Kidney glomerular epithelial cell (primary cell): Measurements from ENCODE around the gene LAMTOR5.

Experiments
- DNase-seq: peaks from one replicate; lab custom pipeline; 2025; lab: John Stamatoyannopoulos, UW

Gene LAMTOR5

DNA sequence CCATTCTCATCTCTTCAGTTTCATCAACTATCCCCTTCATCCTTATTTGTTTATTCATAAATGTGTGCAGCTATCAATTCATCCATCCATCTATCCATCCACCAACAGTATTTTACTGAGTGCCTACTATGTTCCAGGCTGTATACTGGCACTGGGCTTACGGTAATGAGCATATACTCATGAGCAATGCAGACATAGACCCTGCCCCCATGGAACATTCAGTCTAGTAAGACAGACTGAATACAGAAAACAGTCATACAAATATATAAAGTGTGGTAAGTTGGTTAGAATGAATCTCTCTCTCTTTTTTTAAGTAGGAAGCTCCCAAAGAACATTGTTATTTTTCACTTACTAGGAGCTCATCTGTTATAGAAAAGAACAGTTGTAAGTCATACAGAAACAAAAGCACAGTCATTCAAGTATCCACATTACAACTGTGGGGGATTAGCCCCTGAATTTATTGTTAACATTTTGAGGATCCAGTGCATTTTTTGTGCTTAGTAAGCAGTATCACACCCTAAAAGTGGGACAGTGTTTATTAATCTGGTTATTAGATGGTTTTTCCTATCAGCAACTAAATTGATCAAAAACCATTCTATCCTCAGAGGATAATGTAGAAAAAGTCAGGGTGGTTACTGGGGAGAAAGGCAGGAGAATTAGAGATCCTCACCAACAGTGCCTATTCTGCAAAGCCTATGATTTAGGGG is 20.3 kb downstream of the LAMTOR5 start:
- no peak for DNase-seq

DNA sequence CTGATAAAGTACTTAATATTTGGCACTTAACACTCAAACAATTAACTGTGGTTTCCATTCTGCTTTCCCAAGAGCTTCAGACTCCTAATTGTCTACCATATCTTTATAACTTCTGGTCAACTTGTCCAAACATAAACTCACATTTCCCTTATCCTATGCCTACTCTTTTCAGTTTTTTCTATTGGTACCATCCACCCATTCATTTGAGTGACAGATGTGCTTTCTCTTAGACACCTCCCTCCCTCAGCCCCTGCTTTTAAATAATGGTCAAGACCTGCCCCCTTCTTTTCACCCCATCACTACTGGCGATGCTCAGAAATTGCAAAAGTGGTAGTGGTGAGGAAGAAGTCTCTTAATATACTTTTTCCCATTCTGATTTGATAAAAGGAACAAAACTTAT is 22.1 kb downstream of the LAMTOR5 start:
- DNase-seq: no peak

DNA sequence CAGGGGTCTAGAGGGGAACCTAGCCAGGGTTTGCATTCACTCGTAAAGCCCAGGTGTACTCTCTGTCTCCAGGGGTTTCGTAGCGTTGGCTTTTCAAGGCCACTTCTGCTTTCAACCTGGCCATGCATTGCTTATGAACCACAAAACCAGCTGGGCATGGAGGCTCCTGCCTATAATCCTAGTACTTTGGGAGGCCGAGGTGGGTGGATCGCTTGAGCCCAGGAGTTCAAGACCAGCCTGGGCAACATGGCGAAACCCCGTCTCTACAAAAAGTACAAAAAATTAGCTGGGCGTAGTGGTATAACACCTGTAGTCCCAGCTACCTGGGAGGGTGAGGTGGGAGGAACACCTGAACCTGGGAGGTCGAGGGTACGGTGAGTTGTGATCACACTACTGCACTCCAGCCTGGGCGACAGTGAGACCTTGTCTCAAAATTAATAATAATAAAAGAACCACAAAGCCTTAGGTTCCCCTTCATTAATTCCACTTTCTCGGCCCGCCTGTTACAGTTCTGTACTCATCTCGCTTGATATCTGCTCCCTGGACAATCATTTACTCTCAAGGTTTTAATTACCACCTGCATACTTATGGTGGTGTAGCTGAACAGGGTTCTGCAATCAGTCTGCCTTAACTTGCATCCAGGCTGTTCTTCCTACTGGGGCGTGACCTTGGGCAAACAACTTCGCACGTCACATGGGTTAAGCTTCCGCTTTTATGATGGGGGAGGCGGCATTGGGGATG is 22.7 kb downstream of the LAMTOR5 start:
- DNase-seq: no peak

- DNase-seq: no peak
These were observed 24.1 kb downstream of the LAMTOR5 start for GRCh38 chr1:110383251-110383990.

- DNase-seq: no peak
These were observed 26.7 kb downstream of the LAMTOR5 start for GRCh38 chr1:110380672-110381283.

DNA sequence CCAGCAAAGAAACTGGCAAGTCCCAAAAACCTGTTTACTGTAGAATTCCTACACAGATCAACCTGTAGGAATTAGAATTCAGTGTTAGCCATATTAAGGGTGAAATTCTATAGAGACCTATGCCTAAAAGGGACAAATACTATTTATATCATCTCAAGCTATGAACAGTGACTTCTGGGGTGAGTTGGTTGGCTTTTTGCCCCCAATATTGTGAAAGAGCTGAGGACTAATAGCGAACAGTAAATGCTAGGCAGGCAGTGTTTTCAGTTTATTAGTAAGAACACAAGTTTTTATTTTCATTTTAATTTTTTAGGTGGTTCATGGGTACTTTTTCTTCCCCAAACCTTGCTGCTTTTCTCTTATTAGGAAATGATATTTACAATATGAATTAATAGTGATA is 32.0 kb downstream of the LAMTOR5 start:
- DNase-seq: no peak

DNA sequence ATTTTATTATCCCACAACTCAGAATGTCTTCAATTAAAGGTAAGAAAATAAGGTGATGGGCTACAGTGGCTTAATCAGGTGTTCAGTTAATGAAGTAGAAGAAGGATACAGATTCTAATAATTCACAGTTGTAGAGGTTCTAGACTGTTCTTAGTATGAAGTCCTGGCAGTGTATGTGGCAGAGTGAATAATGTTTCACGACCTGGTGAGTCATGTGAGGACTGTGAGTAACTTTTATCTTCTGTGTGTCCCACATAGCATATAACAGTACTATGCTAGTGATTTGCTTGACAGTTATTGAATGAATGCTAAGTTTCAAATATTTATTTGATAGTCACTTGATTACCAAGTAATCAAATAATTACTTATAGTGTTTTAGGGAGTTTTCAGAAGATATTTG is 36.7 kb downstream of the LAMTOR5 start:
- peak; percentile 20 for DNase-seq

DNA sequence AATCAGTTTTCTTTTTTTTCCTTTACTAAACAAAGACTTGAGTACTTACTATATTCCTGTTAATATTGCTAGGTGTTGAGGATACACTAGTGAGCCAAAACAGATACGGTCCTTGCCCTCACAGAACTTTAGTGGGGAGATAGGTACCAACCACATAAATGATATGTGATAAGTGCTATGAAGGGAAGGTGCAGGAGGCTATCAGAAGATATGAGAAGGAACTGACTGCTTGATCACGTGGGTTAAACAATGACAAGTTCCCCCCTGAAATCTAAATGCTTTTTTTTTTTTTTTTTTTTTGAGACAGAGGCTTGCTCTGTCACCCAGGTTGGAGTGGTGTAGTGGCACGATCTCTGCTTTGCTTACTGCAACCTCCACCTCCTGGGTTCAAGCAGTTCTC is 43.3 kb downstream of the LAMTOR5 start:
- DNase-seq: no peak

DNA sequence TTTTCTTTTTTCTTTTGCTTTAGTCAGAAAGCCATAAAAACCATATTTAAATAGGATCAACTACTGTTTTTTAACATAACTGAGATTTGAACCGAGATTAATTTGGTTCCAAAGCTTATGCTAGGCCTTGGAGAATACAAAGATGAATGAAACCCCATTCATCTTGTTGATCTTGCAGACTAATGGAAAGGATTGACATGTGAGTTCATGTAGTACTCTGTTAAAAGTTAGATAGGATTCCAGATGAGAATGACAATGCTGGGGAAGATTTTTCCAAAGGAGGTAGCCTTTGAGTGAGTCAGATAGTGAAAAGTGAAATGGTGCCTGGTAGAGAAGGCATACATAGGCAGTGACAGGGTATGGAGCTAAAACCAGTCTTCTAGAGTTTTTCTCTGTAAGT is 45.6 kb downstream of the LAMTOR5 start:
- DNase-seq: no peak

DNA sequence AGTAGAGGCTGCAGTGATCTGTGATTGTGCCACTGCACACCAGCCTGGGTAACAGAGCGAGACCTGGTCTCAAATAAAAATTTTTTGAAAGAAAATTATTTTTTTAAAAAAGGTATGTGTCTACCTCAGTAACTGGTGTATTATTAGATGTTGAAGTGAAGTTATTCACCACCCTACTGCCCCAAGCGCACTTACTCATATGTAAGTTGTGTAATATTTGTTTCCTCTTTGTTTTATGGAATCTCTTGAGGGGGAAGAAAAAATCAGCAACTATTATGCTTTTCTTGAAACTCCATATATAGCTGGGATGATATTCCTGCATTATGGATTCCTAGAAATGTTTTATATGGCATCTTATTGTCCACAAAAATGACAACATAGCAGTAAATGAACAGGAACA is 47.1 kb downstream of the LAMTOR5 start:
- no peak for DNase-seq

DNA sequence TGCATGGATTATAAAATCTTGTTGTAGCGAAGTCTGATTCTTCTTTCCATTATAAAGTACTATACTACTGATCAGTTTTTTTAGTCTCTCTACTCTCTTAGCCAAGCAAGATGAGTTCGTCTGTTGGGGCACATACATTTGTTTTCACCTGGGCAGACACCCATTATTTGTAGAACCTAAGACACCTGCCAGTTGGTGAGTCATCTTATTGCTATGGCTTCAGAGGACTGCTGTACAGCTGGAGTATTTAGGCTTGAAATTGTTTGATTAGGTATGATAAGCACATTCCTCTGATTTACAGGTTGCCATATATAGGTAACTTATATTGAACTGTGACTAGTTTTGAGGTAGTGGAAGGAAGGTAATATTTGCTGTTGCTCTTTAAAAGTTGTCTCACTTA is 51.1 kb downstream of the LAMTOR5 start:
- DNase-seq: no peak

- DNase-seq: no peak
These were observed 52.2 kb downstream of the LAMTOR5 start for GRCh38 chr1:110355321-110355720.
